NCI-H1092 treated with DMSO at 0.1 percent for 48 hours (cell line): ENCODE measurements around the gene SPDYE16.
A peak's percentile ranks its signal among the peaks of the same experiment; 100 is the strongest.
"Not testable (repeated sequence)": the region's sequence is repeated elsewhere in the genome, so short reads cannot be mapped to it uniquely, and the experiment has no call there.

Experiments
- DNase-seq: peaks from one replicate; lab custom pipeline; 2025; lab: John Stamatoyannopoulos, UW

Gene SPDYE16

DNA sequence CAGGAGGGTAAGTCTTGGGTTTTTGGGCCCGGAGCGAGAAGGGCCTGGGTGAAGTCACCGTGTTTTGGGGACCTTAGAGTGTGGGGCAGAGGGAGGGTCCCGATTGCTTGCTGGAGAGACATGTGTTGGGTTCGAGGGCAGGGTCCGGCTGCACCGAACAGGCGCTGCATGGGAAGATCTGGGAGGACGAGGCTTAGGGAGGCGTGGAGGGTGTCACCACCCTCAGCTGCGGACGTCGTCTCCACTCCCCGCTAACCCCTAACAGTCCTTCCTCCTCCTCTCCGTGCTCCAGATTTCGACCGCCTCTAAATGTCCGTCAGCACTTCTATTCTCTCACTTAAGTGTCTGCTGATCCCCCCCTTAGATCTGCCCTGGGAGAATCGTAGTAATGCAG lies 6.8 kb upstream of the SPDYE16 start:
- DNase-seq, result not testable (repeated sequence)

DNA sequence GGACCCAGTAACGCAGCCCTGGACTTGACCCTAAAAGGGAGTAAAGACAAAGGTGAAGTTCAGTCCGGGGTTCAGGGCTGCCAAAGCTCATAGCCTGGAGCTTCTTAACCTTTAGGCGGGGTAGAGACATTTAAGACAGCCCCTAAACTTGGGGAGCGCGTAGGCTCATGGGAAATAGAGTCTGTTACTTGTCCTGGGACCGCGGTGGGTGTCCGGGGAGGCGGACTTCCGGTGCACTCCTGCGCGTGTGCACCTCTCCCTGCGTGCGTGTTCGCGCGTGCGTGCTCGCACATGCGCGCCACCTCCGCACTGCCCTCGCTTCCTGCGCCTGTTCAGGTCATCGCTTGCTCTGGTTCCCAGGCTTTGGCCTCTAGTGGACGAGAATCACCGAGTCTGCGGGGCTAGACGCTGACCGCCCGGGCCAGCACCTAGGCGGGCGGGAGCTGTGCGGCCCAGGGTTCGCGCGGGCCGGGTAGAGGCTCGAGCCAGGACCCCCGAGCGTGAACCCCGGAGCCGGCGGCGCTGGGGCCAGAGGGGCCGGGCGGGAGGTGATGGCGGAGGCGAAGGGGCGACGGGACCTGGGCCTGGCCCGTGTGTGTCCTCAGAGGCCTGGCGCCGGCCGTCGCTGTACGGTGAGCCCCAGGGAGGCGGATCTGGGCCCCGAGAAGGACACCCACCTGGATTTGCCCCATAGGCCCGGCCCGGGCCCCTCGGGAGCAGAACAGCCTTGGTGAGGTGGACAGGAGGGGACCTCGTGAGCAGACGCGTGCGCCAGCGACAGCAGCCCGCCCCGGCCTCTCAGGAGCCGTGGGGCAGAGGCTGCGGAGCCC lies 6.1 kb upstream of the SPDYE16 start:
- peak; percentile 85 for DNase-seq

DNA sequence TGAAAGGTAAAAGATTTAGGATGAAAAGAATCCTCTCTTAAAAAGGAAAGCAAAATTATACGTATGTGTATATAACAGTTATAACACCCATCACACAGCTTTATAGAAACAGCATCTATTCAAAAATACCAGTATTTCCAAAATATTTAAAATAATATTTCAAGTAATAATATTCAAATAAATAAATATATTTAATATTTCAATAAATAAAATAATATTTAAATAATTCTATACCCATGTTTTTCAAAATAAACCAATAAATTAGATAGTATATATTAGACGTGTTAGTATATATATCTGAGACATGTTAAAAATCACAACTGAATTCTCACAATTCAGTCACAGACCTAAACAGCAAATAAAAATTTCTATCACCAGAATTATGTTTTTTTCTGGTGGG lies 11.5 kb downstream of the SPDYE16 start:
- not testable (repeated sequence) for DNase-seq

DNA sequence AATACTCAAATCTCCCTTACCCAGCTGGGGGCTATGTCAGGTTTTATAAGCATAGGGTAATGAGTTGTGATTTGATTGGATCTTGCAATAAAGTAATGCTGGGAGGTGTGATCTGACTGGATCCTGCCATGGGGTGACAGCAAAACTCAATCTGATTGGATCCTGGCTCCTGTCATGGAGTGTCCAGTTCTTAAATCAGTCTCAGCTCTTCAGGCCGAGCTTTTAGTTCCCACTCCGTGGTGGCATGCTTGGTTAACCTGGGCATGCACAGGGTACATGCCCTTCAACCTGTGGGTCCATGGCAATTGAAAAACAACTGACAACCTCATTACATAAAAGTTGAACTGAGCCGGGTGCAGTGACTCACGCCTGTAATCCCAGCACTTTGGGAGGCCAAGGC lies 16.9 kb downstream of the SPDYE16 start:
- not testable (repeated sequence) for DNase-seq

DNA sequence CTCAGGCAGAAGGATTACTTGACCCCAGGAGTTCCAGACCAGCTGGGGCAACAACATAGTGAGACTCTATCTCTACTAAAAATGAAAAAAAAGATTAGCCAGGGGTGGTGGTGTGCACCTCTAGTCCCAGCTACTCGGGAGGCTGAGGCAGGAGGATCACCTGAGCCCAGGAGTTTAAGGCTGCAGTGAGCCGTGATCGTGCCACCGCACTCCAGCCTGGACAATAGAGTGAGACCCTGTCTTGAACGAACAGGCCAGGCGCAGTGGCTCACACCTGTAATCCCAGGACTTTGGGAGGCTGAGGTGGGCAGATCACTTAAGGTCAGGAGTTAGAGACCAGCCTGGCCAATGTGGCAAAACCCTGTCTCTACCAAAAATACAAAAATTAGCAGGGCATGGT lies 26.2 kb downstream of the SPDYE16 start:
- DNase-seq, result not testable (repeated sequence)

DNA sequence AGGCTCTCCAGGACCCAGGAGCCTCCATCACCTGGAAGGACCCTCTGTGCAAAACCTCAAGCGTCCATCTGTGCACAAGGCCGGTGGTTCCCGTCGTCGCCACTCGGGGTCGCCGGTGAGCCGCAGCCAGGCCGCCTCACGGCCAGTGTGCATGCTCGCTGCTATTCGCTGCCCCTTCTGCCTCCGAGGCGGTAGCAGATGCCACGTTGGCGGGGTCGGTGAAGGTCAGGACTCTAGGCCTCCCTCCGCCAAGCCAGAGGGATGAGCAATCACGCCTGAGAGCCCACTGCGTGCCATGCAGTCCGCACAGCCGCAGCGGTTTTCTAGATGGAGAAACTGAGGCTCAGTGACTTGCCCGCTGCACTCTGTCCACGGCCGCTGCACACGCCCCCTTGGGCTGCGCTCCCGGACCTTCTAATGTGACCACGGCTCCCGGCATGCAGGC lies 27.1 kb downstream of the SPDYE16 start:
- DNase-seq, result peak; percentile 39

DNA sequence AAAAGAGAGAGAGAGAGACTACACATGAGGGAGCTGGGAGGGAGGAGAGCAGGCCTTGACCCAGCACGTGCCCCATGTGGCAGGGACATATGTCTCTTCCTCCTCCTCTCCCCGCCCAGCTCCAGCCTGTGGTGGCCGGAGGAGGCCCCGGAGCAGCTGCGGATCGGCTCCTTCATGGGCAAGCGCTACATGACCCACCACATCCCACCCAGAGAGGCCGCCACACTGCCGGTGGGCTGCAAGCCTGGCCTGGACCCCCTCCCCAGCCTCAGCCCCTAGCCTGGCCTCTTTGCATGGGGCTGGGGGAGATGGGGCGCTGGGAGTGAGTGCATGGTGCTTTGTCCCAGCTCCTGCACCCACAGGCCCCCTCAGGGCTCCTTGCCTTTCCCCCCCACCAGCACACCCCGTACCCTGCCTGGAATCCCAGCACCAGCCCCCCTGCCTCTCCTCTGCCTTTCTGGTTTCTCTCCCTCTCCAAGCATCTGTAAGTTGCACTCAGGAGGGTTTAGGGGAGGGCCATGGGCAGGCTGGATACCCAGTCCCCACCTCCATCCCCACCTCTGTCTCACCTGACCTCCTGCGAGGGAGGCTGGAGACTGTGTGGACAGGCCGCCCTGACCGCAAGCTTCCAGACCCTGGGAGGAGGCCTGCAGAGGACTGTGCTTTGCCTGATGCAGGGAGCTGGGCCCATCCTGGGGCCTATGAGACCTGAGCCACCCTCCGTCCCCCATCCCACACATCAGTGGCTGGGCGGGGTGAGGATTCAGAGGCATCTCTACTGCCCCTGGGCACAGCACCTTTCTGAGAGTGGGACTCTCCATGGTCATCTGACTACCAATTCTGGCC lies 27.9 kb downstream of the SPDYE16 start:
- DNase-seq, result no peak

DNA sequence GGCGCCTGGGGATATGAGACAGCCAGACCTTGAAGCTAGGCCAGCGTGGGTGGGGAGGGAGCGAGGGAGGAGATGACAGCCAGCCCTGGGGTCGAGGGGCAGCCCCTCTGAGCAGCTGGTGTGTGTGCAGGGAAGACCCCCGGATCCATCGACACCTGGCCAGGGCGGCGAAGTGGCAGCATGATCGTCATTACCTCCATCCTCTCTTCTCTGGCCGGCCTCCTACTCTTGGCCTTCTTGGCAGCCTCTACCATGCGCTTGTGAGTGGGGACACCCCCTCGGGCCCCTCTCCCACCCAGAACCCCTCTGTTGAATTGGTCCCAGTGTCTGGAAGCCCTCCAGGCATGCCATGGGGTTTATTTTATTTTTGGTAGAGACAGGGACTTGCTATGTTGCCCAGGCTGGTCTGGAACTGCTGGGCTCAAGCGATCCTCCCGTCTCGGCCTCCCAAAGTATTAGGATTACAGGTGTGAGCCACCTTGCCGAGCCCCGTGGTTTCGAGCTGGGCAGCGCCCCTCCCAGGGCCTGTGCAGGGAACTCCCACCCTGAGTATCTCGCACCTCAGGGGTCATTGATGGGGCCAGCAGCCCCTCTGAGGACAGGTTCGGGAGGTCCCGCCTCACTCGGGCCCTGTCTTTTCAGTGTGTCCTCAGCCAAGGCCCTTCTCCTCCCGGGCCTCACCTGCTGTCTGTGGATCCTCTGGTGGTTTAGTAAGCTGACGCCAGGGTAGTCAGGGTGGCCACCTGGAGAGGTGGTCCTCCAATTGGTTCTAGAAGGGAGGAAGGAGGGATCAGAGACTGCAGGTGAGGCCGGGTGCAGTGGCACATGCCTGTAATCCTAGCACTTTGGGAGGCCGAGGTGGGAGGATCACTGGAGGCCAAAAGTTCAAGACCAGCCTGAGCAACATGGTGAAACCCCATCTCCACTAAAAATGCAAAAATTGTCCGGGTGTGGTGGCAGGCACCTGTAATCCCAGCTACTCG lies 29.0 kb downstream of the SPDYE16 start:
- DNase-seq, result no peak

DNA sequence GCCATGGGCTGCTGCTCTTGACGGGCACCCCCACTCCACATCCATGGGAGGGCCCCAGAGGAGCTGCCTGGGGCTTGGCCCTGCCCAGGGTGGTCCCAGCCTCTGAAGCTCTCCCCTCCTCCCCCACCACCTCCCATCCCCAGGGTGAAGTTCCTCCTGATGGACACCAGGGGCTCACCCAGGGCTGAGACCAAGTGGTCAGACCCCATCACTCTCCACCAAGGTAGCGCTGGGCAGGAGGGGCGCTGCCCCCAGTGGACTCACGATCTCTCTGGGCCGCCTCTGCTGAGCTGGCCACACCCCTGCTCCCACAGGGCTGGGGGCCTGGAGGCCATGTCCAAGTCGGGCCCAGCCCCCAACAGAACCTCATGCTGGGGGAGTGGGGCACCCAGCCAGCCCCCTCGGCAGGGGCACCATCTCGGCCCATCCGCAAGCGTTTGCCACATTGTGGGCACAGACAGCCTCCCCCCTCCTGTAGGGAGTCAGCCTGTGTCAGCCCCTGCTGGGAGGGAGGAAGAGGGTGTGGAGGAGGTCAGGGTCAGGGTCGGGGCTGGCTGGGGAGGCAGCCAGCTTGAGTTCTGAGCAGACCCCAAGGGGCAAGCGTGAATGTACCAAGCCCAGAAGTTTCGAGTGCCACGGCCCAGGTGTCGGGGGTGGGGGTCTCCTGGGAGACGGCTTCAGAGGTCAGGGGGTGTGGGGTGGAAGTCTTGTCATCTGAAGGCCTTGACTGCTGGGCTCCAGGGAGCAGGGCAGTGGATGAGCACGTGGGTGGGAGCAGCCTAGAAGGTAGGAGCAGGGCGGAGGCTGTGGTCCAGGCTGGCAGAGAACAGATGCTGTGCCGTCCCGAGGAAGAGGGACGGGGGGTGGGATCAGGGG lies 29.9 kb downstream of the SPDYE16 start:
- no peak for DNase-seq

DNA sequence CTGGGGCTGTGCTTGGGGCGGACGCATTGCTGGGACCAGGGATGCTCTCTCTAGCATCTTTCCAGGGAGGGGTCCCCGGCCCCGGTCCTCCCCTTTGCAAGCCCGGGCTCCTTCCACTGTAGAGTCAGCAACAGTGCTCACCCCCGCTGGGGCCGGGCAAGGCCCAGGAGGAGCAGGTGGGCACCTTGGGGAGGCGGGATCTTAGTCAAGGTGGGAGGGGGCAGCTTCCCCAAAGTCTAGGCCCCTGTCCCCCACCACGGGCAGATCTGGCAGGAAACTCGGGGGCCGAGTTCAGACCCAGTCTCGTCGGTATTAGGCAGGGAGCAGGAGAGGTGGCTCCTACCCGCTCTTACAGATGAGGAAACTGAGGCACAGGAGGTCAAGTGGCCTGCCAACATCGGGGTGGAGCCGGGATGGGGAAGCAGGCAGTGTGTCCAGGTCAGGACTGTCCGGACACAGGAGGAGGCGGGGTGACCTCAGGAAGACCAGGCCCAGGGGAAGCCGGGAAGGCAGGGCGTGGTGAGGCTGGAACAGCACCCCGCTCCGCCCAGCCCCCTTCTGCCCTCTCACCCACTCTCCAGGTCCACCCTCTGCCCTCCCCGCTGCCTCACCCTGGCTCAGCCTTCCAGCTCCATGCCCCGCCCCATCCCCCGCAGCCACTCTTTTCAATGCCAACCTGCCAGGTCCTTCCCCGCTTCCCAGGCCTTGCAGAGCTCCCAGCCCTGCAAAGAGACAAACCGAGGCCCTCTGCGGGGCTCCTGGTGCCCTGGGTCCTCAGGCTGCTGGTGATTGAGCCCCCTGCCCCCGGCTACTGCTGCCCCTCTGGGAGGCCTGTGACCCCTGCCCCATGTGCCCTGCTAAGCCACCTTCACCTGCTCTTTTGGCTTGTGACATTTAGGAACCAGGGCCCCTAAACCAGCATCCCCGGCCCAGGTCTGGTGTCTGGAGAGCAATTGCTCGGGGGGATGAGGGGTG lies 30.9 kb downstream of the SPDYE16 start:
- DNase-seq, result not testable (repeated sequence)

DNA sequence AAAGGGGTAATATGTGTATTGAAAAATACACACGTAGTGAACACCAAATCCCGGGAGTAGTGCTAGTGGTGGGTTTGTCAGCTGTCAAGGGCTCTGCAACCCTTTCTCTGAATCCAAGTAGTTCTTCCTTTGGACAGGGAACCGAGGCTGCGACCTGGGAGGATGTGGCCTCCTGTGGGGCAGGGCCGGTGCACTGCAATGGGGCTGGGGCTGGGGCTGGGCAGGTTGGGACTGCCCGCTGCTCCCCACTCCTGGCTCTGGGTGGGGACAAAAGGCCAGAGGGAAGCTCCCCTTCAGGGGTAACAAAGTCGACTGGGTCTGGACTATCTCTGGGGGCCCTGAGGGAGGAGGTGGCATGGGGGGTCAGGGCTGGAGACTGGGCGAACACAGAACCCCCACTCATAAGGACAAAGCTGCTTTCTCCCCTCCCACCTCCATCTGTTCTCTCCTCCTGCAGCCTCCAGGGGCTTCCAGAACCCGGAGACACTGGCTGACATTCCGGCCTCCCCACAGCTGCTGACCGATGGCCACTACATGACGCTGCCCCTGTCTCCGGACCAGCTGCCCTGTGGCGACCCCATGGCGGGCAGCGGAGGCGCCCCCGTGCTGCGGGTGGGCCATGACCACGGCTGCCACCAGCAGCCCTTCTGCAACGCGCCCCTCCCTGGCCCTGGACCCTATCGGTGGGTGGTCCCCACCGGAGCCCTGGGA lies 31.7 kb downstream of the SPDYE16 start:
- not testable (repeated sequence) for DNase-seq

DNA sequence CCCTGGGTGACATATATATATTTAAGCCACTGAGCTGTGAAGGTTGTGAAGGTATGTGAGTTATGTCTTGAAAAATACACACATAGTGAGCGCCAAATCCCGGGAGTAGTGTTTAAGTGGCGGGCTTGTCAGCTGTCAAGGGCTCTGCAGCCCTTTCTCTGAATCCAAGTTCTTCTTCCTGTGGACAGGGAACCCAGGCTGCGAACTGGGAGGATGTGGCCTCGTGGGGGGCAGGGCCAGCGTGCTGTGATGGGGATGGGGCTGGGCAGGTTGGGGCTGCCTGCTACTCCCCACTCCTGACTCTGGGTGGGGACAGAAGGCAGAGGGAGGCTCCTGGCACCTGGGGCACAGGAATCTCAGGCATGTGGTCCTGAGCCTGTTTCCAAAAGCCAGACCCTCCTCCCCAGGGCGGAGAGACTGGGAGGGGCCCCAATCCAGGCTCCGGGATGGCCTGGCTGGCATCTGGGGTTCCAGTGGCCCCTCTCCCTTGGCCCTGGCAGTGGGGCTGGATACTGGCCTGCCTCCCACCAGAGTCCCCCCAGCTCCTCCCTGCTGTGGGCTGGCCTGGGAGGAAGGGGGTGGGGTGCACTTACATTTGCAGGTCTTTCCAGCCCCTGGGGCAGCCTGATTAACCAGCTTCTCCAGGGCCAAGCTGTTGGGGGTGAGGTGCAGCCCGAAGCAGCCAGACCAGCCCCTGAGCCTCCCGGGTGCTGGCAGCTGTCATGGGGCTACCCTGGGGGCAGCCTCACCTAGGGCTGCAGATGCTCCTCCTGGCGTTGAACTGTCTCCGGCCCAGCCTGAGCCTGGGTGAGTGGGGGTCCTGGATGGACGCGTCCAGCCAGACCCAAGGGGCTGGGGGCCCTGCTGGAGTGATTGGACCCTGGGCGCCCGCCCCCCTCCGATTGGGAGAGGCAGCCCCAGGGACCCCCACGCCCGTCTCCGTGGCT lies 32.9 kb downstream of the SPDYE16 start, which contains the start of gene UPK3B:
UPK3B (plus strand) TSS at position 622 of the 947 bp plus-strand sequence; CDS start at position 723, 101 bp downstream.
- no peak for DNase-seq

DNA sequence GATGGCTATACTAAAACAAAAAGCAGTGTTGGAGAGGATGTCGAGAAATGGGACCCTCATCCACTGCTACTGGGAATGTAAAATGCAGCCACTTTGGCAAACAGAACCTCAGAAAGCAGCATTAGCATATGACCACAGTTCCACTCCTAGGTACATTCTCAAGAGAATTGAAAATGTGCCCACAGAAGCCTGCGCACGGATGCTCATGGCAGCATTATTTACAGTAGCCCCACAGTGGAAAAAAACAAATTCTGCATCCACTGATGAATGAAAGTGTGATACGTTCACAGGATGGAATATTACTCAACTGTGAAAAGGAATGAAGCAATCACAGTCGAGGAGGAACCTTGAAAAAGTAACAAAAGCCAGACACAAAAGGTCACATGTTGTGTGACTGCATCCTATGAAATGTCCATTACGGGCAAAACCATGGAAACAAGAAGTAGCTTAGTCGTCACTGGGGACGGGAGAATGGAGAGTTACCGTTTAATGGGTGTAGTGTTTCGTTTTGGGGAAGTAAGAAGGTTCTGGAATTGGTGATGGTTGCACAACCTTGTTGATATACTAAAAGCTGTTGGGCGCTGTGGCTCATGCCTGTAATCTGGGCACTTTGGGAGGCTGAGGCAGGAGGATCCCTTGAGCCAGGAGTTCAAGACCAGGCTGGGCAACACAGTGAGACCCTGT lies 35.2 kb downstream of the SPDYE16 start:
- DNase-seq, result no peak

DNA sequence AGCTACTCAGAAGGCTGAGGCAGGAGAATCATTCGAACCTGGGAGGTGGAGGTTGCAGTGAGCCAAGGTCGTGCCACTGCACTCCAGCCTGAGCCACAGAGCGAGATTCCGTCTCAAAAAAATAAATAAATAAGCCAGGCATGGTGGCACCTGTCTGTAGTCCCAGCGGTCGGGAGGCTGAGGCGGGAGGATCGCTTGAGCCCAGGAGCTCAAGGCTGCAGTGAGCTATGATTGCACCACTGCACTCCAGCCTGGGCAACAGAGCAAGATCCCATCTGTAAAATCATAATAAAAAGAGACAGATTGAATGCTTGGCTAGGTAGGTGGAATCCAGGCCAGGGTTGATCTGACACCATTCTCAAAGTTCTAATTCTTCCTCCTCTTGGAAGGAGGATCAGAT lies 36.5 kb downstream of the SPDYE16 start:
- DNase-seq, result not testable (repeated sequence)

DNA sequence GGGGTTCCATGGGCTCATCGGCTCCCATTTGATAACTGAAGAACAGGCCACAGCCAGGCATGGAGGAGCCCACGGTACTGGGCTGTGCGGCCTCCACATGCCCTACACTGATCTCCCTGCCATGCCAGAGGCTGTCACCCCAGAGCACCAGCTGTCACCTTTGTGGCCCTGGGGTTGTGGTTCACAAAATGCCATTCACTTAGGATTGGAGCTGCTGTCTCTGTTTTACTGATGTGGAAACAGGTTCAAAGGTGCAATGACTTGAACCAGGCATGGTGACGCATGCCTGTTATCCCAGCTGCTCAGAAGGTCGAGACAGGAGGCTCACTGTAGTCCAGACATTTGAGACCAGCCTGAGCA lies 37.0 kb downstream of the SPDYE16 start:
- no peak for DNase-seq

DNA sequence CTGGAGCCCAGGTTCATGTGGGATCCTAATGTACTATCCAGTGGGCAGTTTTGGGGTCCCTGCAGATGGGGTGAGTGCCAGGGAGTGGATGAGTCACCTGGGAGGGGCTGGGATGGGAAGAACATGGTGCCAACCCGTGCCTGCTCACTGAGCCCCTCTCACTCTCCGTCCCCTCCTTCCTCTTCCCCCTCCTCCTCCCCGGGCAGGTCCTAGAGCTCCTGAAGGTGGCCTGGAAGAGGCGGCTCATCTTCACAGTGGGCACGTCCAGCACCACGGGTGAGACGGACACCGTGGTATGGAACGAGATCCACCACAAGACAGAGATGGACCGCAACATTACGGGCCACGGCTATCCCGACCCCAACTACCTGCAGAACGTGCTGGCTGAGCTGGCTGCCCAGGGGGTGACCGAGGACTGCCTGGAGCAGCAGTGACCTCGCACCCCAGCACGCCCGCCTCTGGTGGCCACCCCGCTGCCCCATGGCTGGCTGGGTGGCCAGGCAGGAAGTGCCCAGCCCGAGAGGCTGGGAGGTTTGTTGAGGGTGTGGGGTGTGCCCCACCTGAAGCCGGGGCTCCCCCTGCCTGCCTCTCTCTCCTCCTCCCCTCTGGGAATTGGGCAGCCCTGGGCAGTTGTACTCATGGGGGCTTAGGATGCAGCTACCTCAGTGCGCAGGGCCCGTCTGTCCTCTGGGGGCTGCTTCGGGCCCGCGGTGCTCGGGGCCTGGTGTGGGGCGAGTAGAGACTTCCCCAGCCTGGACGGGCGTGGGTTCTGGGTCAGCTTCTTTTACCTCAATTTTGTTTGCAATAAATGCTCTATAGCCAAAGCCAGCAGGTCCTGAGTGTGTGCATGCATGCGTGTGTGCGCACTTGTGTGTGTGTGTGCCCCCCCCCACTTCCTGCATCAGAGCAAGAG lies 37.7 kb downstream of the SPDYE16 start:
- DNase-seq, result no peak
